ENCODE data around the gene ST3GAL6. TPM values are rescaled to one million over a fixed set of nuclear protein-coding genes. Genes with fewer than 3 reads are reported as not detected.
"Not testable (repeated sequence)": the region's sequence is repeated elsewhere in the genome, so short reads cannot be mapped to it uniquely, and the experiment has no call there.

ST3GAL6 gene
- total RNA-seq, 1 donor from 2014 or later = 87.0 TPM

DNA sequence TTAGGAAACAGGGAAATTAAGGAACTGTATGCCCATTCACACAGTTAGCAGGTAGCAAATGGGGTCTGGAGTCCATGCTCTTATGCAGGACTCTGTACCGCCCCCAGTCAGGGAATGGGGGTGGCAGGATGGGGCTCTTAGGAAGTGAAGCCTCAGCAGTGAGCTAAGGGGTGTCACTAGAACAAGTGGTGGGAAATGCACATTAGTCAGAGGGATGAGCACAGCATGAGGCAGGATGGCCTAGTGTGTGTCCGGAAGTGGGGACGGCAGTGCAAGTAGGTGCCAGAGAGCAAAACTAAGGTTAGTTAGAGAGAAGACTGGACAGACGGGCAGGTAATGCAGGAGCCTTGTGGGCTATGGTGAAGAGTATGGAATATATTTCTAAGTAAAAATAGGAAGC lies 60.7 kb downstream of the ST3GAL6 start:
- intact Hi-C loops (cut with DNase I) = no loop called here
- DNase-seq (ENCODE audit: low spot score) = no peak

DNA sequence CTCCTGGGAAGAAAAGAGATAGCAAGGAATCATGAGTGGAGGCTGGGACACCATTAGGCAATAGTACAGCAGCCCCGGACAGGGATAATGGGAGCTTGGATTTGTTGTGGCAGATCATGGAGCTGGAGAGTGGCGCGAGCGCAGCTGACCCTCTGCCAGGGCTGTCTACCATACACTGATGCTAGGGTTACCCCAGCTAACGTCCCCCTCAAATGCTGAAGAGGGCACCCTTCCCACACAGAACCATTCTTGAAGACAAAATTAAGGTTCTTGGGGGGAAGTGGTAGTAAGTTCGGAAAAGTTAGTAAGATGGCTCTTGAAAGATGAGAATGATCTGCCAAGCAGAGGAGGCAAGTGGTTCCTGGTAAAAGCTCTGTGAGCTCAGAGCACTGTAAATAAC lies 61.1 kb downstream of the ST3GAL6 start:
- intact Hi-C loops (cut with DNase I) = no loop called here
- no peak for DNase-seq (ENCODE audit: low spot score)

DNA sequence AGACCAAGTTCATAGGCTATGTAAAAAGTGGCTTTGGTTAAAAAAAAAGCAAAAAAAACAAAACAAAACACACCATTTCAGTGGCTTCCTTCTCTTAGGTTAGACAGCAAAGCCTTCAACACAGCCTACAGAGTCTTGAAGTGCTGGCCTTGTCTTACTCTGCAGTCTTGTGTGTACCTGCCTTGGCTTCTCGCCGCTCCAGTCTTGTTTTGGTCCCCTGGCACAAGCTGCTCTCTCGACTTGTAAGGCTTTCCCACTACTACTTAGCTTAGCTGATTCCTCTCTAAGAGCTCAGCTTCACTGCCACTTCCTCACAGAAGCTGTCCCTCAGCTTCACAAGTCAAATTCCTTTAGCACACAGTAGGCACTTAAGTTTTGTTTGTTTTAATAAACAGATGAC lies 63.0 kb downstream of the ST3GAL6 start:
- DNase-seq (ENCODE audit: low spot score) = no peak
- intact Hi-C loops (cut with DNase I) = no loop called here

DNA sequence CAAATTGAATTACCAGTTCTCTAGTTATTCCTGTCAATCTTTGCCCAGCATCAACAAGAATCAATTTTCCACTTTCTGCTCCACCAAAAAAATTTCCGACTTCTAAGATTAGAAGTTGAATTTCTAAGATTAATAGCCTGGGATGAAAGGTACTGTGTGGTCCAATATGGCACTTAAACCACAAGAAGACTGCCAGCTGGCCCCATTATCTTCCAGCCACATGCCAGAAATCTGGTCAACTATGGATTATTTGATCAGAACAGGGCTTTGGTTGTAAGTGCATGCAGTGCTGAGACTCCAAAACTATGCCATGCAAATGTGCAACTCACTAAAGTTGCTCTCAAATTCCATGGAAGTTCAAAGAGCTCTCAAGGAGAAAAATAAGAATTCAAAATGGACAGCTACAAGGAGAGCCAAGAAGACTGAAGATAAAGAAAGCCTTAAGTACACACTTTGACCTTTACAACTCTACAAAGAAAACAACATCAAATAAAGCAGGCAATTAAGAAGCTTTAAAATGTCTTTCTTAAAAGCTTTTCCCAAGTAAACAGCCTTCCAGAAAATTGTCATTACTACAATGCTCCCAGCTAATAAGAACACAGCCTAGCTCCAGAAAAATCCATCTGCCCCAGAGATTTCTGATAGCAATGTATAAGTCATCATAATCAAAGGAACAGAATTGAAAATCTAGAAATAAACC lies 64.2 kb downstream of the ST3GAL6 start:
- no peak for DNase-seq (ENCODE audit: low spot score)
- intact Hi-C loops (cut with DNase I) = no loop called here

DNA sequence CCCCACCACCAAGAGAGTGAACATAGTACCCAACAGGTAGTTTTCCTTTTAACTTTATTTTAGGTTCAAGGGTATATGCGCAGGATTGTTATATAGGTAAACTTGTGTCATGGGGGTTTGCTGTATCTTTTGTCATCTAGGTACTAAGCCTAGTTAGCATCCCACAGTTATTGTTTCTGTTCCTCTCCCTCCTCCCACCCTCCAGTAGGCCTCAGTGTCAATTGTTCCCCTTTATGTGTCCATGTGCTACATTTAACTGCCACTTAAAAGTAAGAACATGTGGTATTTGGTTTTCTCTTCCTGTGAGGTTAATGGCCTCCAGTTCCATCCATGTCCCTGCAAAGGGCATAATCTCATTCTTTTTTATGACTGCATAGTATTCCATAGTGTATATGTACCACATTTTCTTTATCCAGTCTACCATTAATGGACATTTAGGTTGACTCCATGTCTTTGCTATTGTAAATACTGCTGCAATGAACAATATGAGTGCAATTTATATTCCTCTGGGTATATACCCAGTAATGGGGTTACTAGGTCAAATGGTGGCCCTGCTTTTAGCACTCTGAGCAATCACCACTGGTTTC lies 66.2 kb downstream of the ST3GAL6 start:
- DNase-seq (ENCODE audit: low spot score) = no peak
- intact Hi-C loops (cut with DNase I) = no loop called here

DNA sequence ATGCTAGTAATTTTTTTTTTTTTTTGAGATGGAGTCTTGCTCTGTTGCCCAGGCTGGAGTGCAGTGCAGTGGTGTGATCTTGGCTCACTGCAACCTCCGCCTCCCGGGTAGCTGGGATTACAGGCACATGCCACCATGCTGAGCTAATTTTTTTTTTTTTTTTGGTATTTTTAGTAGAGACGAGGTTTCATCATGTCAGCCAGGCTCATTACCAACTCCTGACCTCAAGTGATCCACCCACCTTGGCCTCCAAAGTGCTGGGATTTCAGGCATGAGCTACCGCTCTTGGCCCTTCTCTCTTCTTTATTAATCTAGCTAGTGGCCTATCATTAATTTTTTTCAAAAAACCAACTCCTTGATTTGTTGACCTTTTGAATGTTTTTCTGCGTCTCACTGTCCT lies 67.9 kb downstream of the ST3GAL6 start:
- intact Hi-C loops (cut with DNase I); DNase-seq (ENCODE audit: low spot score): not testable (repeated sequence)

DNA sequence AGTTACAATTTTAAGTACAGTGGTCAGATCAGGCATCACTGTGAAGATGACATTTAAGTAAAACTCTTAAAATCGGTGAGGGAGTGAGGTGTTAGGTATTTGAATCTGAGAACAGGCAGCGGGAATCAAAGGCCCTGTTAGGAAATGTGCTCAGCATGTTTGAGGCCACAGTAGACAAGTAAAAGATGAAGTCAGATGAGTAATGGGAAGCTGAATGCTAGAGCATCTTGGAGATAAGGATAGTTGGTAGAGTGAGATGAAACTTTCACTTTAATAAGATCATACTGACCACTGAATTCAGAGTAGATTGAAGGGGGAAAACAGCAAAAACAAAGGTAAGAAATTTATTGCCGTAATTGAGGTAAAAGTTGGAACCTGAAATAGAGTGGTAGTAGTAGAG lies 76.7 kb downstream of the ST3GAL6 start:
- intact Hi-C loops (cut with DNase I) = no loop called here
- DNase-seq (ENCODE audit: low spot score) = no peak

DNA sequence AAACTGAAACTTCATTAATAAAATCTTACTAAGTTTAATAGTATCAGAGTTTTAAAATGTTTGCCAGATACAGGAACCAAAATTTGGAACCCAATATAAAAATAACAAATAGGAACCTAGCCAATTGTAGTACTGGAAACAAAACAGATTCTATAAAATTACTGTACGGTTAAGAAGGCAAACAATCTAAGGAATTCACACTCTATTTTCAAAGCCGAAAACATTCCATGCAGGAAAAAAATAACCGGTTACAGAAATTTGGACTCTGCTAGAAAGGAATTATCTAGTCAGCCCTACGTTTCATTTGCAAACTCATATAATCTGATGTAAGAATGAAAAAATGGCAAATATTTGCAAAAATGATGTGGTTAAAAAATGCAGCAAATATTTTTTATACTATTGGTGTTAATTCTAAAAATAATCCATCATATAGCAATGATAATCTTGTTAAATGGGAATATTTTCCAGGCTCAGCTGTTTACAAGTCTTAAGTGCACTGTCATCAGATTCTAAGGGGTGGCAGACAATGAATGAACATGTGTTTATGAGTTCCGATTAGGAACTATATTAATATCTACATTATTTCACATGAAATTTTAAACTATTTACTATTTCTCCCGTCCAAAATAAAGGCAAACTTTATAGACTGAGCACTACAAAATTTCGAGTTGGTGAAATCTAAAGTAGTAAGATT lies 80.3 kb downstream of the ST3GAL6 start:
- intact Hi-C loops (cut with DNase I) = no loop called here

More for the DNA sequence above, 80.3 kb downstream of the ST3GAL6 start:
- no peak for DNase-seq (ENCODE audit: low spot score)

Other genes with a start within 250 kb of the ST3GAL6 start
- 80.8 TPM for gene CLDND1, start 240.4 kb upstream of the ST3GAL6 start, total RNA-seq
- not detected for gene GPR15, start 231.4 kb upstream of the ST3GAL6 start, total RNA-seq
- gene CPOX, start 169.7 kb upstream of the ST3GAL6 start, total RNA-seq = 10.3 TPM
- 67.7 TPM for gene DCBLD2, start 138.4 kb downstream of the ST3GAL6 start, total RNA-seq